ENCODE data around the gene PGM1. TPM values are rescaled to one million over a fixed set of nuclear protein-coding genes. Genes with fewer than 3 reads are reported as not detected.
A peak's percentile ranks its signal among the peaks of the same experiment; 100 is the strongest.
"Not testable (repeated sequence)": the region's sequence is repeated elsewhere in the genome, so short reads cannot be mapped to it uniquely, and the experiment has no call there.

Gene PGM1
- polyA plus RNA-seq (ENCODE audit: insufficient read length in 3 of 3) = 10 to 100 TPM; 30.4 to 33.3 (median 32.4) TPM
- long read RNA-seq, donor 1, transcript PGM1-202 (11 exons, 2,472 nt) = major isoform, 6 of 14 reads
- long read RNA-seq, donor 1, partial matches to known transcripts = 8 of 14 reads
- long read RNA-seq, donor 1, other reads (novel, unspliced or antisense) = 0 of 14 reads
- long read RNA-seq, donor 2, transcript PGM1-202 (11 exons, 2,472 nt) = major isoform, 10 of 19 reads
- long read RNA-seq, donor 2, partial matches to known transcripts = 9 of 19 reads
- long read RNA-seq, donor 2, other reads (novel, unspliced or antisense) = 0 of 19 reads
- long read RNA-seq, donor 3, transcript PGM1-202 (11 exons, 2,472 nt) = major isoform, 9 of 9 reads
- long read RNA-seq, donor 3, partial matches to known transcripts = 0 of 9 reads
- long read RNA-seq, donor 3, other reads (novel, unspliced or antisense) = 0 of 9 reads
- long read RNA-seq, donor 4, transcript PGM1-202 (11 exons, 2,472 nt) = major isoform, 8 of 8 reads
- long read RNA-seq, donor 4, partial matches to known transcripts = 0 of 8 reads
- long read RNA-seq, donor 4, other reads (novel, unspliced or antisense) = 0 of 8 reads
- long read RNA-seq, donor 5 = 0 reads
- long read RNA-seq, donor 6, transcript PGM1-202 (11 exons, 2,472 nt) = major isoform, 11 of 11 reads
- long read RNA-seq, donor 6, partial matches to known transcripts = 0 of 11 reads
- long read RNA-seq, donor 6, other reads (novel, unspliced or antisense) = 0 of 11 reads
- long read RNA-seq, donor 7, transcript PGM1-202 (11 exons, 2,472 nt) = major isoform, 11 of 18 reads
- long read RNA-seq, donor 7, partial matches to known transcripts = 7 of 18 reads
- long read RNA-seq, donor 7, other reads (novel, unspliced or antisense) = 0 of 18 reads
- long read RNA-seq, donor 8, transcript PGM1-202 (11 exons, 2,472 nt) = major isoform, 13 of 13 reads
- long read RNA-seq, donor 8, partial matches to known transcripts = 0 of 13 reads
- long read RNA-seq, donor 8, other reads (novel, unspliced or antisense) = 0 of 13 reads
- long read RNA-seq, donor 9, transcript PGM1-202 (11 exons, 2,472 nt) = major isoform, 8 of 8 reads
- long read RNA-seq, donor 9, partial matches to known transcripts = 0 of 8 reads
- long read RNA-seq, donor 9, other reads (novel, unspliced or antisense) = 0 of 8 reads
- long read RNA-seq, donor 10, transcript PGM1-202 (11 exons, 2,472 nt) = major isoform, 6 of 6 reads
- long read RNA-seq, donor 10, partial matches to known transcripts = 0 of 6 reads
- long read RNA-seq, donor 10, other reads (novel, unspliced or antisense) = 0 of 6 reads
- long read RNA-seq, donor 11, transcript PGM1-202 (11 exons, 2,472 nt) = major isoform, 12 of 12 reads
- long read RNA-seq, donor 11, partial matches to known transcripts = 0 of 12 reads
- long read RNA-seq, donor 11, other reads (novel, unspliced or antisense) = 0 of 12 reads
- long read RNA-seq, donor 12, partial matches to known transcripts = 0 of 3 reads
- long read RNA-seq, donor 12, other reads (novel, unspliced or antisense) = 0 of 3 reads
- long read RNA-seq, donor 13, transcript PGM1-202 (11 exons, 2,472 nt) = major isoform, 12 of 28 reads
- long read RNA-seq, donor 13, partial matches to known transcripts = 16 of 28 reads
- long read RNA-seq, donor 13, other reads (novel, unspliced or antisense) = 0 of 28 reads
- long read RNA-seq, donor 14, partial matches to known transcripts = 0 of 3 reads
- long read RNA-seq, donor 14, other reads (novel, unspliced or antisense) = 0 of 3 reads
- long read RNA-seq, donor 15, partial matches to known transcripts = 0 of 4 reads
- long read RNA-seq, donor 15, other reads (novel, unspliced or antisense) = 0 of 4 reads
- long read RNA-seq, donor 16, transcript PGM1-202 (11 exons, 2,472 nt) = major isoform, 20 of 20 reads
- long read RNA-seq, donor 16, partial matches to known transcripts = 0 of 20 reads
- long read RNA-seq, donor 16, other reads (novel, unspliced or antisense) = 0 of 20 reads

DNA sequence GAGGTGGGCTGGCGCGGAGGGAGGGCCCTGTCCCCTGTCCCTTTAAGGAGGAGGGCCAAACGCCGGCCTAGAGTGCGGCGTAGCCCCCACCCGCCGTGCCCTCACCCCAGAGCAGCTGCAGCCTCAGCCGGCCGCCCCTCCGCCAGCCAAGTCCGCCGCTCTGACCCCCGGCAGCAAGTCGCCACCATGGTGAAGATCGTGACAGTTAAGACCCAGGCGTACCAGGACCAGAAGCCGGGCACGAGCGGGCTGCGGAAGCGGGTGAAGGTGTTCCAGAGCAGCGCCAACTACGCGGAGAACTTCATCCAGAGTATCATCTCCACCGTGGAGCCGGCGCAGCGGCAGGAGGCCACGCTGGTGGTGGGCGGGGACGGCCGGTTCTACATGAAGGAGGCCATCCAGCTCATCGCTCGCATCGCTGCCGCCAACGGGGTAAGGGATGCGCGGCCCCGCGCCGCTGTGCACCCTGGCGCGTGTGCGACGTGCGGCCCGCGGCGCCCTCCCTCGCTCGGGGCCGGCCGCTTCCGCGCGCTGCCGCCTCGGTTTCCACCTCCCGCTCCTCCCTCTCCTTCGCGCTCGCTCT is at the start of gene PGM1:
Gene PGM1 (plus strand): TSS at position 109 of the 583 bp plus-strand sequence. CDS start 78 bp downstream, at position 187.
- peak; percentile 50 to 75 (median 67) for DNase-seq (ENCODE audit: extremely low read depth in 1 of 11, low read depth in 9 of 11, low spot score in 4 of 11)

DNA sequence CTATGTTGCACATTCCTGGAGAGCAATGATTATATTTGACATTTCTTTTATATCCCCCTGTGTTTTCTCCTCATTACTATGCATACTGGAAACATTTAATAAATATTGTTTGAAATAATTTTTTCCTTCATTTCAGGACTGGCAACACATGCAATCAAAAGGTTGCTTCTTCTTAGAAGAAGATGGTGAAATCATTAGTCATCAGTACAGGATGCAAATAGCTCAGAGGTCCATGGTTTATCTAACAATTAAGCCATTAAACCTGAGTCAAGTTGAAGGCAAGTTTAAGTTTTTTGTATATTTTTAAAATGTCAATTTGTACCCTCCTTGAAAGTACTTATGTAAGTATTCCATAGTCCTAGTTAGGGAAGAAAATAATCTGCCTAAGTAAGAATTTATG is 47.4 kb upstream of the PGM1 start:
- no peak for DNase-seq (ENCODE audit: extremely low read depth in 1 of 11, low read depth in 9 of 11, low spot score in 4 of 11)

DNA sequence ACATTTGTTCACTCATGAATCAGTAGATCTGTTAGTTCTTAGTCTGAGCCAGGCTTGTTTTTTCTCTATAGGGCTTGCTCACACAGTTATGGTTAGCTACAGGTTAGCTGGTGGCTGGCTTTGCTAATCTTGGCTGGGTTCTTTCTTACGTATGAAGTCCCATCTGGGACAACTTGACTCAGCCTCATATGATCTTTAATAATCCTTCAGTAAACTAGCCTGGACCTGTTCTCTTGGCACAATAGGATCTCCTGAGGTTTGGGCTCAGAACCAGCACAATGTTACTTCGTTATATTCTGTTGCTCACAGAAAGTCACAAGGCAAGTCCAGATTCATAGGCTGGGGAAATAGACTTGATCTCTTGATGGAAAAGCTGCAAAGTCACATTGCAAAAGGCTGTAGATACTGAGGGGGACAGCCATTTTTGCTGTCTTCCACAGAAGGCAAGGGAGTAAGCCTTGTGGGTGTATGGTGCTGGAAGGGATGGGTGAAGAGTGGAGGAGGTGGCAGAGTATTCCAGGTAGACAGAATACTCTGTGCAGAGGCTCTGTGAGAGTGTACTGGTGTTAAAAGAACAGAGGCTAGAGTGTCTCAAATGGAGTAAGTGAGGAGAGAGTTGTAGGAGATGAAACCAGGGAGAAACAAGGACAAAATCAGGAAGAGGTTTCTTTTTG is 45.5 kb upstream of the PGM1 start:
- DNase-seq (ENCODE audit: extremely low read depth in 1 of 11, low read depth in 9 of 11, low spot score in 4 of 11) = no peak

DNA sequence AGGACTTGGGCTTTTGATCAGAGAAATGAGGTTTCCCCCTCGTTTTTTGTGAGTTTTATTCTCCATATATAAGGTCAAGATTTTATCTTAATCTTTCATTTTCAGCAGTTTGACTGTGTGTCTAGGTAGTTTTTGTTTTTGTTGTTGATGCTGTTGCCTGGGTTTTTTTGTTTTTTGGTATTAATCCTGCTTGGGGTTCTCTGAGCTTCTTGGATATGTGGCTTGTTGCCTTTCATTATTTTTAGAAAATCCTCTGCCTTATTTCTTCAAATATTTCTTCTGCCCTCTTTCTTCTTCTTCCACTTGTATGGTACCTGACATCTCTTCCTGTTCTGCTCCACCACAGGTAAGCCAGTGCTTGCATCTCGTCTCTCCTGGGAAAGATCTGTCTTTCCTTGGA is 44.9 kb upstream of the PGM1 start:
- no peak for DNase-seq (ENCODE audit: extremely low read depth in 1 of 11, low read depth in 9 of 11, low spot score in 4 of 11)

DNA sequence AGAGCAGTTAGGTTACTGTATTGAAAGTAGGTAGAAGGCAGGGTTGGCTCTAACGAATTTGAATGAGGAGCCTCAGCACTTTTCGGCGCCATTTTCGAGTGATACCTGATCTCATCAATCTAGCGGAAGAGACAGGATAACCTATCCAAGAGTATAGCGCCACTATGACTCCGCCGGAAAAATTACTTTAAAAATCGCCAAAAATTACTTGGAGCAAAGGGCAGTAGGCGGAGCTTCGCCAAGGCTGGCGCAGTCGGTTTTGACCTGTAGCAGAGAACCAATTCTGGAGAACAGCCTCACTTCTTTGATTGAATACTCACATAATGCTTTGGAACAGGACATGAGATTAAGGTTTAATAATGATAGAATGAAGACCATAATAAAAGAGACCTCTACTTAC is 44.3 kb upstream of the PGM1 start:
- no peak for DNase-seq (ENCODE audit: extremely low read depth in 1 of 11, low read depth in 9 of 11, low spot score in 4 of 11)

DNA sequence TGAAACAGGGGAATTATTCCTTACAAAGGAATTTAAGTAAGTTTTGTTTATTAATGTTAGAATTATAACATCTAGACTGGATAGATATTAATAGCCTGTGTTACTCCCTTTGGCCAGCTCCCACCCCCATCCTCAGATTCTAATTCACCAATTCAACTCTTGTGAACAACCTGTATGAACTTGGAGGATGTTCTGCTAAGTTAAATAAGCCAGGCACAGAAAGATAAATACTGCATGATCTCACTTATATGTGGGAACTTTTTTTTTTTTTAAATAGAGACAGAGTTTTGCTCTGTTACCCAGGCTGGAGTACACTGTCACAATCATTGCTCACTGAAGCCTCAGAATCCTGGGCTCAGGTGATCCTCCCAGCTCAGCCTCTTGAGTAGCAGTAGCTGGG is 37.7 kb upstream of the PGM1 start:
- DNase-seq (ENCODE audit: extremely low read depth in 1 of 11, low read depth in 9 of 11, low spot score in 4 of 11) = no peak

DNA sequence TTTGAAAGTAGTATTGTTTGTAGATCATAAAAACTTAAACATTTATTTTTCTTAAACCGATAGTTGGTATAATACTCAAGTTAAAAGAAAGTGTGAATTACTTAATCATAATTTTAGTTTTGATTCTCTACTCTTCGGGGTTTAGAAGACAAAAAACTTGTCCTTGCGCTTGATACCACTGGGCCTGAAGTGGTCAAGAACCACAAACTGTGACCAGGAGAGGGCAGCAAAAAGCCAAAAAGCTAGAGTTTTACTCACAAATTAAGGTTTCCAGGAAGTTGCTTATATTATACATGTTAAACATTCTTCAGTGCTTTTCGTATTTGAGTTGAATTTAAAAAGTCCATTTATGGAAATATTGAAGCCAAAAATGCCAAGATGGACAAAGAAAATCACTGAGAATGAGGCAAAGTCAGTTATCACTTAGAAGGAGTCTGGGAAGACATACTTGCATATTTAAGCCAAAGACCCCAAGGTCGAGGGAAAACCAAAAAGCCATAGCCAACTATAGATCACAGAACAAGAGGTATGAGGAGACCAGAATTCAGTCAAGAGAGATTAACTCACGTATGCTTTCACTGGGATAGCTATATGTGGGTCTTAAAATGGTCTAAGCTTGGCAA is 35.7 kb upstream of the PGM1 start:
- peak in 5 of 11 donors; percentile 6 to 14 (median 12) for DNase-seq (ENCODE audit: extremely low read depth in 1 of 11, low read depth in 9 of 11, low spot score in 4 of 11)

DNA sequence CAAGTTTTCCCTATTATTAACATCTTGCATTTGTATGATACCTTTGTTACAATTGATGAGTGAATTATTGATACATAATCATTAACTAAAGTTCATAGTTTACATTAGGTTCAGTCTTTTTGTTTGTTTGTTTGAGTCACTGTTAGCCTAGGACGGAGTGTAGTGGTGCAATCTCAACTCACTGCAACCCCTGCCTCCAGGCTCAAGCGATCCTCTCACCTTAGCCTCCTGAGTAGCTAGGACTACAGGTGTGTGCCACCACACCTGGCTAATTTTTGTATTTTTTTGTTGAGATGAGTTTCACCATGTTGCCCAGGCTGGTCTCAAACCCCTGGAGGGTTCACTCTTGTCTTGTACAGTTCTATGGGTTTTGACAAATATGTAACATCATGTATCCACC is 33.9 kb upstream of the PGM1 start:
- no peak for DNase-seq (ENCODE audit: extremely low read depth in 1 of 11, low read depth in 9 of 11, low spot score in 4 of 11)

DNA sequence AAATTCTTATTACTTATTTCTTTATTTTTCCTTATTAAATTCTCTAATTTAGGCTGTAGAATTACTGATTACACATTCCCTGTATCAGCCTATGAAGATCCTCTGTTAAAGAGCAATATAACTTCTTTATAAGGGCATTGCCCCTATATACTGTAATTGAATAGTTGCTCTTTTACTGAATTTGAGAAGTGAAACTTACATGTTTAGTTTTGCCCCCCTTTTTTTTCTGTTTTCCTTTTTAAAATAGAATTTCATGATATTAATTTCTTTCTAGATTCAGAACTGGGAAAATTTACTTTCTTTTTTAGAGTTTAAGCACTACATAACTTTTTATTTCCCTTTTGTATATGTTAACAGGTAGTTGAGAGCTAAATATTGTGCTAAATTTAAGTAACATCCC is 29.5 kb upstream of the PGM1 start:
- DNase-seq (ENCODE audit: extremely low read depth in 1 of 11, low read depth in 9 of 11, low spot score in 4 of 11) = no peak

DNA sequence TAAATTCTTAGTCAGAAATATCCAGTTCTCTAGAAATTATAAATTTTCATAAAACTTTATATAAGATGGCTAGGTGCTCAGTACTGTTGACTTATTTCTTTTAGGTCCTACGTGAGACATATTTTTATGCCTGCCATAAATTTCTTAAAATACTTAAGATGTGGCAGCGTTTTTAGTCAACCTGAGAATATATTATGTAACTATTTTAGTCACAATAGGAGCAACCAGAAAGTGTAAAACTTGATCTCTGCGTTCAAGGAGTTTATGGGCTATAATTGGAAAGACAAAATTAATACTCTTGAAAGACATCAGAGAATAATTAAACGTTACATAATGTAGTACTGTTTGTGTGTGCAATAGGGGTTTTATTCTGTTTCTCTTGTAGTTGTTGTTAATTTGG is 24.1 kb upstream of the PGM1 start:
- no peak for DNase-seq (ENCODE audit: extremely low read depth in 1 of 11, low read depth in 9 of 11, low spot score in 4 of 11)

DNA sequence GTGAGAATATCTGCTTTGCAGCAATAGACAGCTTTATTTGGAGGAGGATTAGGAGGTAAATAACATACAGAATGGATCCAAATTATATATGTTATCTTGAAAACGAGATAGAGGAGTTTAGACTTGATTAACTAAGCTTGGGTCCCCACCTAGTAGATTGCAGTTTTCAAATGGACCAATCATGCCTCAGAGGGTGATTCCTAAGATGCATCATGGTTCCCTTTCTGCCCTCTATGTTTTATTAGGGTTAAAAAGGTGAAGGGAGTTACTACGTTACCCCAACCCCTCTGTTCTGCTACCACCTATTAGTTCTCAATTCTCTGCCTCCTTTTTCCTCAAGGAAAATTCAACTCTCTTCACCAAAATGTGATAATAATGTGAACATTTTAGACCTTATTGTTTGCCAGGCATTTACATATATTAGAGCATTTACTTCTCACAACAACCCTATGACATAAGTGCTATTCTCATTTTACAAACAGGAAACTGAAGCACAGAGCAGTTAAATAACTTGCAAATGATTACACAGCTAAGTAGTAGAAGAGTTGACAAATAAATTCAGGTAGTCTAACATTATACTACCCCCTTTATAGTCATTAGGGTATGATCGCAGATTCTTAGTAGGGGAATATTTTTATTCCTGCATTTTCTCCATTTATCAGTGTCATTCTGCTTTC is 23.4 kb upstream of the PGM1 start:
- no peak for DNase-seq (ENCODE audit: extremely low read depth in 1 of 11, low read depth in 9 of 11, low spot score in 4 of 11)

DNA sequence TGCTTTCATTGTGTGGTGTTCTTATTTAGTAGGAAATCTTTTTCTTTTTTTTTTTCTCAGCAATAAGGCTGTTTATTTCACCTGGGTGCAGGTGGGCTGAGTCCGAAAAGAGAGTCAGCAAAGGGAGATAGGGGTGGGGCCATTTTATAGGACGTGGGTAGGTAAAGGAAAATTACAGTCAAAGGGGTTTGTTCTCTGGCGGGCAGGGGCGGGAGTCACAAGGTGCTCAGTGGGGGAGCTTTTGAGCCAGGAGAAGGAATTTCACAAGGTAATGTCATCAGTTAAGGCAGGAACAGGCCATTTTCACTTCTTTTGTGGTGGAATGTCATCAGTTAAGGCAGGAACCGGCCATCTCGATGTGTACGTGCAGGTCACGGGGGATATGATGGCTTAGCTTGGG is 20.5 kb upstream of the PGM1 start:
- not testable (repeated sequence) for DNase-seq (ENCODE audit: extremely low read depth in 1 of 11, low read depth in 9 of 11, low spot score in 4 of 11)

DNA sequence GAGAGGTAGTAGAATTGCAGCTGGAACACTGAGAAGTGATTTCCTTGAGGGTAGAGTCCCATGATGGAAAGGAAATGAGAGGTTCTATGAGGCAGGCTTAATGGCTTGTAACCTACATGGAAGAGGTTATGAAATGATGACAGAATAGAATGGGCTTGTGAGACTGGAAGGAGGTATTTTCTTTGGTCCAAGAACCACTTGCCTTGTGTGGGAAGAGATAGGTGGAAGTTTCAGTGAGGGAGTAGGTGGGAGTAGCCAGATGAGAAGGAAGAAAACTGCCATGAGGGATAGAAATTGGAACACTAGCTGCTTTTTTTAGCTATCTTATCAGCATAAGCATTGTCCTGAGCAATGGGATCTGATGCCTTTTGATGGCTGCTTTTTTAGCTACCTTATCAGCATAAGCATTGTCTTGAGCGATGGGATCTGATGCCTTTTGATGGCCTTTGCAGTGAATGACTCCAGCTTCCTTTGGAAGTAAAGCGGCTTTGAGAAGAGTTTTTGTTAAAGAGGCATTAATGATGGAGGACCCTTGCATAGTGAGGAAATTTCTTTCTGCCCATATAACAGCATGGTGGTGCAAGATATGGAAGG is 18.9 kb upstream of the PGM1 start:
- not testable (repeated sequence) for DNase-seq (ENCODE audit: extremely low read depth in 1 of 11, low read depth in 9 of 11, low spot score in 4 of 11)

DNA sequence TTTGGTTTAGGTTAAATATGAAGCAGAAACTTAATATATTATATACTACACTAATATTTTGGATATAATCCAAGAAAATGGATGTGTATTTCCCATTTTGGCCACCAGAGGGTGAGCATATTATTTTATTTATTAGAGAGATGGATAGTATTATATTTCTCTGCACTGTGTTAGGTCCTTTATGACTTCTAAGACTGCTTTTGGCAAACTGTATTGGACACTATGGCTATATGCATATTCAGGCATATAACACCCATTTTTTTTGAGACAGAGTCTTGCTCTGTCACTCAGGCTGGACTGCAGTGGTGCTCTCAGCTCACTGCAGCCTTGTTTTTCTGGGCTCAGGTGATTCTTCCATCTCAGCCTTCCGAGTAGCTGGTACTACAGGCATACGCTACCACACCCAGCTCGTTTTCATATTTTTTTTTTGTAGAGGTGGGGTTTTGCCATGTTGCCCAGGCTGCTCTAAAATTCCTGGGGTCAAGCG is 17.8 kb upstream of the PGM1 start:
- peak in 4 of 11 donors; percentile 2 to 32 (median 16) for DNase-seq (ENCODE audit: extremely low read depth in 1 of 11, low read depth in 9 of 11, low spot score in 4 of 11)

DNA sequence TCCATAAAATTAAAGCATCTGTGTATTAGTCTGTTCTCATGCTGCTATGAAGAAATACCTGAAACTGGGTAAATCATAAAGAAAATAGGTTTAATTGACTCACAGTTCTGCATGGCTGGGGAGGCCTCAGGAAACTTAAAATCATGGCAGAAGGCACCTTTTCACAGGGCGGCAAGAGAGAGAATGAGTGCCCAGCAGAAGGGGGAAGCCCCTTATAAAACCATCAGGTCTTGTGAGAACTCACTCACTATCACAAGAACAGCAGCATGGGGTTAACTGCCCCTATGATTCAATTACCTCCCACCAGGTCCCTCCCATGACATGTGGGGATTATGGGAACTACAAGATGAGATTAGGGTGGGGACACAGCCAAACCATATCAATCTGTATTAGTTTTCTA is 6.9 kb upstream of the PGM1 start:
- not testable (repeated sequence) for DNase-seq (ENCODE audit: extremely low read depth in 1 of 11, low read depth in 9 of 11, low spot score in 4 of 11)

DNA sequence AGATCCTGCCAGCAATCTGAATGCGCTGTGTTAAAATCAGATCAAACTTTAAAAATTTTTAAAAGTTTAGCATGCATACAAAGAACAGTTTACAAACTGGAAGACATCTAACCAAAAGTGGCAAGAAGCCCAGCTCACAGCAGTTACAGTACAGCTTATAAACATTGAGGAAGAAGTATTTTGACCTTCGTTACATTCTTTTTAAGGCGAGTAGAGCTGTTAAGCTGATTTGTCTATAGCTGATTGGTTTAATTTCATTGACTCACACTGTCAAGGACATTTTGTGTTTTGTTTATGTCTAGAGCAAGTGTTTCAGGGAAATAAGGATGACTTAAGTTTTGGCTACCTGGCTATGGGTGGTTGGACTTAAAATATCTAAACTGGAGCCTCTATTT is 3.0 kb upstream of the PGM1 start:
- DNase-seq (ENCODE audit: extremely low read depth in 1 of 11, low read depth in 9 of 11, low spot score in 4 of 11) = no peak
